Measurements from ENCODE around the gene JAM3. TPM values are rescaled to one million over a fixed set of nuclear protein-coding genes. Genes with fewer than 3 reads are reported as not detected.

JAM3 gene
- total and polyA plus RNA-seq, 2 of the 8 experiments (the other 6 are each of a cell fraction or from before 2014, with no cell fraction given), result 19.6 to 42.8 TPM

DNA sequence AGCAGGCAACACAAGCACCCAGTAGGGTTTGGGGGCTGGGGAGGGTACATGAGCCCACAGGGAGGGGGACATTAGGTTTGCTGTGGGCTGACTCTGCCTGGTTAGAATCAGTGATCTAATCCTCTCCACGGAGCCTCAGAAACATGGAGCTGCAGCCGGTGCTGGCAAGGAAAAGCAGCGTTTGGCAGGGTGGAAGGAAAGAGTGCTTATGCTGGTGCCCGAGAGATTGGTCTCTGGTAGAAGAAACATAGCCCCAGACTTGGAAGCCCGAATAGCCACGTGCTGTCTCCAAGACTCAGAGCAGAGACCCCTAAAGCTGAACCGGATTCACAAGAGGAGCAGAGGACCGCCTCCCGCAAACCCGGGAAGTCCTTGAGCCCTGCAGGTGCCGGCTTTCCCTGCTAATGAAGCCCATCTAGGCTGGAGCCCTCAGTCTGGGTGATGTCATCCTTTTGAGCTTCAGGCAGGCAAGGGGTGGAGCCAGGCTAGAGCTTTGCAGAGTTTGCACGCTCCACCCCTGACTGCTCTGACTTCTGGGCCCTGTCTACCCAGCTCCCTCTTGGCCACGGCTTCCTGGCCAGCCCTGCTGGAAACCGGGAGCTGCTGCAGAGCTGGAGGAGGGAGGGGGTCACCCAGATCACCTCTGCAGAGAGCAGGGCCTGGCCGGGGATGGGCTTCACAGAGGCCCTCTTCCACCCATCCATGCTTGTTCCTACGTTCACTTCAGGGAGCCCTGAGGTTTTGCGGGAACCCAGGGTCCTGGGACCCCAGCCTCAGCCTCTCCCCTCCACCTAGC, 35.0 kb upstream of the JAM3 start (continued):
- TF ChIP-seq RFX5 (IDR thresholded peaks at IDR 0.05; ENCODE audit: borderline replicate concordance, low read depth, low read length) (no peak), TAF1 (IDR thresholded peaks at IDR 0.05; ENCODE audit: low read depth, low read length) (peak; percentile 49; the same call in 1 of the 2 replicates), CBX5 (IDR thresholded peaks at IDR 0.05; ENCODE audit: low read depth, low read length) (no peak), POU5F1 (IDR thresholded peaks at IDR 0.05; ENCODE audit: low read depth, low read length) (no peak), CHD2 (IDR thresholded peaks at IDR 0.05; ENCODE audit: low read length) (no peak), MAFK (IDR thresholded peaks at IDR 0.05; ENCODE audit: low read depth, low read length) (no peak), SIRT6 (IDR thresholded peaks at IDR 0.05; ENCODE audit: low read length) (no peak), CEBPB (IDR thresholded peaks at IDR 0.05; ENCODE audit: low read depth, low read length) (no peak), CREB1 (IDR thresholded peaks at IDR 0.05) (0 out of 2 replicates have a peak, but pooled peaks have one; percentile 41), CHD1 (IDR thresholded peaks at IDR 0.05; ENCODE audit: low read depth, low read length) (no peak), CTCF (IDR thresholded peaks at IDR 0.05; ENCODE audit: control extremely low read depth in 1 of 3, insufficient read depth in 1 of 3, low read depth in 1 of 3, low read length in 3 of 3) (no peak), BCL11A (IDR thresholded peaks at IDR 0.05; ENCODE audit: low read depth in 2 of 2, low read length in 2 of 2) (no peak), E2F6 (IDR thresholded peaks at IDR 0.05) (no peak), BACH1 (IDR thresholded peaks at IDR 0.05; ENCODE audit: low read length) (no peak), ATF2 (IDR thresholded peaks at IDR 0.05; ENCODE audit: low read length) (peak; percentile 97), SRF (IDR thresholded peaks at IDR 0.05; ENCODE audit: low read depth, low read length) (no peak), JUND (IDR thresholded peaks at IDR 0.05; ENCODE audit: low read length) (peak; percentile 86), JUN (IDR thresholded peaks at IDR 0.05; ENCODE audit: low read depth, low read length) (peak; percentile 57; the same call in 1 of the 2 replicates), SP2 (IDR thresholded peaks at IDR 0.05; ENCODE audit: low read length) (no peak)
- TF ChIP-seq, protein P1, sequence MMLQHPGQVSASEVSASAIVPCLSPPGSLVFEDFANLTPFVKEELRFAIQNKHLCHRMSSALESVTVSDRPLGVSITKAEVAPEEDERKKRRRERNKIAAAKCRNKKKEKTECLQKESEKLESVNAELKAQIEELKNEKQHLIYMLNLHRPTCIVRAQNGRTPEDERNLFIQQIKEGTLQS (IDR thresholded peaks at IDR 0.05; ENCODE audit: insufficient read depth, low read depth, low read length), result no peak

Data from H1 (cell line).